Astrocyte (in vitro differentiated cells and primary cell): ENCODE measurements around the gene WDR6.

Source experiments
- CTCF ChIP-seq: IDR thresholded peaks from 2 replicates; pipeline ENCODE4 v1.5.1; 2011; ENCODE audit warnings: low read depth, mild to moderate bottlenecking, inconsistent platforms, low read length, moderate library complexity; ENCODE audit not compliant: insufficient read depth
- EZH2 ChIP-seq: IDR thresholded peaks from 2 replicates; pipeline ENCODE4 v1.6.1; 2012; ENCODE audit warnings: mild to moderate bottlenecking, low read length, inconsistent platforms; ENCODE audit not compliant: insufficient read depth

GRCh38 chr3:48966876-48967361 lies 40.3 kb upstream of the WDR6 start:
- TF ChIP-seq CTCF (no peak), EZH2 (no peak)
